K562 (cell line): Measurements from ENCODE around the gene CDH18. TPM values are rescaled to one million over a fixed set of nuclear protein-coding genes. Genes with fewer than 3 reads are reported as not detected.

ENCODE experiments used
- ATAC-seq: fragments of 200-7000 bp; cut with Tn5 transposase; 3 replicates; pipeline ENCODE4 v1.9.1; 2020; ENCODE audit warnings: moderate library complexity
- BruUV-seq: library from RNA; stranded (reverse); fragments of 400-500 nt; replicated peaks from 2 replicates; lab custom pipeline; 2021; lab: Mats Ljungman, UMichigan
- CTCF ChIA-PET: fragments of 300-600 bp; formaldehyde crosslinking; extraction: SDS; loops from one replicate; lab custom pipeline; 2021; ENCODE audit warnings: low intra/inter-chr PET ratio; lab: Yijun Ruan, JAX
- POLR2A ChIA-PET: fragments of 300-600, 350-650 bp; sonication (Branson Sonifier 250); formaldehyde crosslinking; extraction: SDS; loops from one replicate; lab custom pipeline; 2021; ENCODE audit warnings: antibody characterized with exemption, inconsistent platforms; lab: Yijun Ruan, JAX
- DNase-seq, 4 experiments: peaks; one replicate each; pipeline versions ENCODE4 v3.0.0 to v3.0.0-alpha.2; 2011 to 2018; ENCODE audit warnings: low spot score in 3 of 4, mixed read lengths in 3 of 4; ENCODE audit errors: extremely low read depth in 1 of 4
- FAIRE-seq: peaks from 2 replicates; lab custom pipeline; 2011; peaks lifted over from hg19 to GRCh38; lab: Jason Lieb, UNC
- H2AFZ ChIP-seq: 2 replicates; pipeline ENCODE4 v1.6.0; 2011; ENCODE audit warnings: low read depth, low read length, control low read depth, inconsistent platforms
- H3K27ac ChIP-seq: fragments of 200-600 bp; 3 replicates; pipeline ENCODE4 v1.8.0; 2011; ENCODE audit warnings: low read depth, mild to moderate bottlenecking, control low read depth, inconsistent platforms, low read length, moderate library complexity, mixed read lengths; ENCODE audit errors: extremely low read depth
- H3K27me3 ChIP-seq, 2 experiments: fragments of 300-600 bp in 1 of 2; 2 replicates in 1 of 2; 3 replicates in 1 of 2; pipeline versions ENCODE4 v1.6.0 to v1.8.0; 2011; ENCODE audit warnings: inconsistent platforms in 2 of 2, low read length in 2 of 2, mild to moderate bottlenecking in 1 of 2, mixed read lengths in 1 of 2, moderate library complexity in 1 of 2; ENCODE audit not compliant: control insufficient read depth in 2 of 2, insufficient read depth in 2 of 2
- H3K36me3 ChIP-seq: fragments of 300-600 bp; 3 replicates; pipeline ENCODE4 v1.8.0; 2011; ENCODE audit warnings: mild to moderate bottlenecking, low read length, inconsistent platforms; ENCODE audit not compliant: control insufficient read depth, insufficient read depth
- H3K4me1 ChIP-seq, 2 experiments: fragments of 200-600 bp in 1 of 2; replicated peaks in 1 of 2; 2 replicates in 1 of 2; 3 replicates in 1 of 2; pipeline versions ENCODE4 v1.5.1 to v1.8.0; 2011; ENCODE audit warnings: inconsistent platforms in 2 of 2, low read length in 2 of 2, mild to moderate bottlenecking in 1 of 2, mixed read lengths in 1 of 2, moderate library complexity in 1 of 2; ENCODE audit not compliant: control insufficient read depth in 2 of 2, insufficient read depth in 2 of 2
- H3K4me2 ChIP-seq: 2 replicates; pipeline ENCODE4 v1.6.1; 2011; ENCODE audit warnings: low read length, control low read depth, inconsistent platforms, mixed read lengths; ENCODE audit not compliant: insufficient read depth
- H3K4me3 ChIP-seq: fragments of 200-600 bp; sonication (generic), shearing (Covaris generic); 2 replicates; pipeline ENCODE4 v1.5.1; 2016; ENCODE audit warnings: control low read depth, inconsistent platforms
- H3K79me2 ChIP-seq: fragments of 200-600 bp; 3 replicates; pipeline ENCODE4 v1.8.0; 2011; ENCODE audit warnings: low read length, inconsistent platforms; ENCODE audit not compliant: control insufficient read depth, insufficient read depth
- H3K9ac ChIP-seq, 2 experiments: 2 replicates each; pipeline versions ENCODE4 v1.6.0 to v1.6.1; 2011; ENCODE audit warnings: low read depth in 2 of 2, low read length in 2 of 2, control low read depth in 1 of 2, inconsistent platforms in 1 of 2, mild to moderate bottlenecking in 1 of 2, mixed read lengths in 1 of 2; ENCODE audit not compliant: insufficient read depth in 1 of 2
- H3K9me1 ChIP-seq: one replicate; pipeline ENCODE4 v1.6.0; 2011; ENCODE audit warnings: inconsistent platforms, mild to moderate bottlenecking, low read length, moderate library complexity; ENCODE audit not compliant: control insufficient read depth, insufficient read depth
- H3K9me3 ChIP-seq: replicated peaks from 2 replicates; pipeline ENCODE4 v1.5.1; 2011; ENCODE audit warnings: low read depth, low read length, inconsistent platforms; ENCODE audit not compliant: control insufficient read depth, insufficient read depth
- H4K20me1 ChIP-seq: replicated peaks from 2 replicates; pipeline ENCODE4 v1.6.1; 2011; ENCODE audit warnings: low read length, inconsistent platforms, mixed read lengths; ENCODE audit not compliant: control insufficient read depth, insufficient read depth
- CLOCK ChIP-seq: fragments of 250-450 bp; sonication (Bioruptor Pico); IDR thresholded peaks from 2 replicates; pipeline ENCODE4 v1.4.0; 2020; ENCODE audit warnings: mild to moderate bottlenecking, moderate library complexity, borderline replicate concordance
- ETV1 ChIP-seq: fragments of 450-650 bp; conservative IDR thresholded peaks from 2 replicates; pipeline ENCODE4 v1.6.1; 2016; ENCODE audit warnings: missing genetic modification characterization, control low read depth, low read depth, missing compliant biosample characterization
- FOS ChIP-seq: IDR thresholded peaks from 3 replicates; pipeline ENCODE4 v1.6.1; 2011; ENCODE audit not compliant: insufficient read length; ENCODE audit errors: extremely low read depth
- HMG20A ChIP-seq: fragments of 450-650 bp; formaldehyde crosslinking; conservative IDR thresholded peaks from 2 replicates; pipeline ENCODE4 v1.4.0; 2020; ENCODE audit warnings: mild to moderate bottlenecking, mixed read lengths
- MYC ChIP-seq, 2 experiments: fragments of 250-450 bp in 1 of 2; sonication (Bioruptor Pico) in 1 of 2; IDR thresholded peaks; 2 replicates each; pipeline versions ENCODE4 v1.5.1 to v1.6.1; 2012 to 2021; ENCODE audit warnings: low read depth in 2 of 2, borderline replicate concordance in 1 of 2, improper control_type of control experiment in 1 of 2, low read length in 1 of 2, mild to moderate bottlenecking in 1 of 2, moderate library complexity in 1 of 2
- TAL1 ChIP-seq: fragments of 450-650 bp; IDR thresholded peaks from 2 replicates; pipeline ENCODE4 v1.6.1; 2016; ENCODE audit warnings: mild to moderate bottlenecking
- TBP ChIP-seq: optimal IDR thresholded peaks from 2 replicates; pipeline ENCODE3; 2011; ENCODE audit warnings: low read depth, low read length, improper control_type of control experiment
- TCF15 ChIP-seq: fragments of 250-450 bp; sonication (Bioruptor Pico); IDR thresholded peaks from 2 replicates; pipeline ENCODE4 v1.8.0; 2022; ENCODE audit warnings: moderate library complexity, mild to moderate bottlenecking, inconsistent platforms
- ZBTB7A ChIP-seq: IDR thresholded peaks from 2 replicates; pipeline ENCODE4 v1.6.1; 2011; ENCODE audit warnings: low read depth, mild to moderate bottlenecking, low read length, moderate library complexity, borderline replicate concordance; ENCODE audit not compliant: control insufficient read depth
- ZNF695 ChIP-seq: fragments of 450-650 bp; formaldehyde crosslinking; IDR thresholded peaks from 2 replicates; pipeline ENCODE4 v1.4.0; 2020; ENCODE audit warnings: mild to moderate bottlenecking, moderate library complexity
- WGBS: fragments of 100-300 bp; shearing (Covaris generic); methylation state at CpG from one replicate; pipeline ENCODE4 v1.1.6; 2016; ENCODE audit warnings: low coverage, mixed read lengths; ENCODE audit not compliant: insufficient coverage; ENCODE audit errors: missing lambda C conversion rate; 5-methylcytosine and 5-hydroxymethylcytosine counted together
- in situ Hi-C: fragments of 300-500 bp; cut with MboI; formaldehyde crosslinking; loops from 4 replicates; pipeline ENCODE4 v1.15.0; 2018; ENCODE audit warnings: inconsistent platforms, mixed read lengths
- intact Hi-C: fragments of 100-400 bp; cut with micrococcal nuclease; formaldehyde crosslinking; loops from 2 replicates; pipeline ENCODE4 v1.14.2; 2022
- polyA plus RNA-seq, 8 experiments: library from polyadenylated mRNA; depleted of rRNA in 4 of 8; stranded (reverse) in 5 of 8; unstranded in 3 of 8; fragments of >200 nt; fragmentation: Nextera tagmentation in 2 of 8; fragmentation: Illumina TruSeq in 1 of 8; extraction: Ambion mirVana in 2 of 8; extraction: Trizol in 1 of 8; gene quantifications; 2 replicates each; pipeline versions ENCODE4 v1.2.1 to v1.2.3, GENCODE V29; 2011 to 2014; ENCODE audit warnings: inconsistent platforms in 1 of 8, missing spikeins in 1 of 8
- total RNA-seq, 7 experiments: library from RNA; depleted of rRNA in 6 of 7; stranded (reverse); fragments of >200 nt in 6 of 7; fragmentation: Illumina TruSeq in 2 of 7; extraction: Trizol in 2 of 7; gene quantifications; 2 replicates each; pipeline versions ENCODE4 v1.2.1 to v1.2.3, GENCODE V29; 2011 to 2021; ENCODE audit warnings: low replicate concordance in 1 of 7

CDH18 gene
- total and polyA plus RNA-seq, 9 of the 15 experiments (the other 6 are each of a cell fraction or from before 2014, with no cell fraction given) = 0.18 to 1.4 (median 0.31) TPM

- no peaks in the 10 kb centered on the region for H4K20me1 ChIP-seq
- TF ChIP-seq ZBTB7A (no peak), TAL1 (no peak), FOS (no peak), CLOCK (CRISPR knock-in tag) (no peak), ZNF695 (no peak), TBP (no peak), TCF15 (no peak), HMG20A (no peak), ETV1 (tag) (no peak), MYC (IDR thresholded peaks at IDR 0.05; ENCODE audit: low read depth, low read length) (no peak), MYC (CRISPR knock-in tag; IDR thresholded peaks at IDR 0.05; ENCODE audit: borderline replicate concordance, low read depth) (no peak)
- TF ChIP-seq, all 486 proteins: peak for 0
- no peaks in the 10 kb centered on the region for H3K79me2 ChIP-seq
- DNase-seq (no peak), FAIRE-seq (no peak), ATAC-seq (no peak)
- no peak overlapping the region for H2AFZ ChIP-seq
- in situ Hi-C loops = no loop called here
- H3K9me1 ChIP-seq = no peaks in the 10 kb centered on the region
- BruUV-seq = no TSS peak
- no peaks in the 10 kb centered on the region for H3K4me1 ChIP-seq
- ChIA-PET CTCF (no interaction called here), POLR2A (no interaction called here)
- H3K4me3 ChIP-seq = no peak overlapping the region
- 0% methylated on average over 1 of the region's 1 CpG for WGBS
- no peaks in the 10 kb centered on the region for H3K27me3 ChIP-seq
- no peaks in the 10 kb centered on the region for H3K9me3 ChIP-seq
- H3K4me2 ChIP-seq = no peak overlapping the region
- H3K9ac ChIP-seq = no peak overlapping the region
- H3K36me3 ChIP-seq = no peaks in the 10 kb centered on the region
- no peak overlapping the region for H3K27ac ChIP-seq
- intact Hi-C loops = no loop called here
These were observed 526.0 kb downstream of the CDH18 start for GRCh38 chr5:19462019-19462418.
